Esophagus squamous epithelium (tissue), 5 donors: ENCODE data around the gene OPN4. TPM values are rescaled to one million over a fixed set of nuclear protein-coding genes. Genes with fewer than 3 reads are reported as not detected.
A peak's percentile ranks its signal among the peaks of the same experiment; 100 is the strongest.

Source experiments
- DNase-seq: peaks from one replicate; lab custom pipeline; 2025; lab: John Stamatoyannopoulos, UW
- H3K27ac ChIP-seq, 4 donors: fragments of 200-600 bp; sonication (generic); one replicate each; pipeline ENCODE4 v1.5.1; 2016 to 2019; ENCODE audit warnings: mild to moderate bottlenecking in 1 of 4
- H3K27me3 ChIP-seq, 4 donors: fragments of 200-600 bp; sonication (generic); 1 replicate in 3 of 4; 2 replicates in 1 of 4; pipeline versions ENCODE4 v1.5.1 to v1.6.0; 2017 to 2021; ENCODE audit warnings: antibody characterized with exemption in 1 of 4
- H3K36me3 ChIP-seq, 3 donors: fragments of 200-600 bp; sonication (generic); one replicate each; pipeline ENCODE4 v1.5.1; 2016 to 2019
- H3K4me1 ChIP-seq, 3 donors: fragments of 200-600 bp; sonication (generic); one replicate each; pipeline ENCODE4 v1.5.1; 2017 to 2019
- H3K4me3 ChIP-seq, 4 donors: fragments of 200-600 bp; sonication (generic); 1 replicate in 3 of 4; 2 replicates in 1 of 4; pipeline ENCODE4 v1.5.1; 2016 to 2019; ENCODE audit warnings: mild to moderate bottlenecking in 2 of 4, moderate library complexity in 1 of 4
- H3K9me3 ChIP-seq, 3 donors: fragments of 200-600 bp; sonication (generic); one replicate each; pipeline ENCODE4 v1.5.1; 2016 to 2019
- CTCF ChIP-seq, 6 experiments: fragments of 450-650 bp in 4 of 6; fragments of 200-600 bp in 2 of 6; sonication (generic) in 2 of 6; IDR thresholded peaks; one replicate each; pipeline ENCODE4 v1.5.1; 2016 to 2019; ENCODE audit warnings: antibody characterized with exemption in 6 of 6, mild to moderate bottlenecking in 4 of 6, moderate library complexity in 4 of 6
- POLR2A ChIP-seq, 4 donors: fragments of 450-650 bp; IDR thresholded peaks; one replicate each; pipeline ENCODE4 v1.6.1; 2017; ENCODE audit warnings: antibody characterized with exemption in 4 of 4, mild to moderate bottlenecking in 4 of 4, moderate library complexity in 3 of 4
- WGBS, 2 donors: methylation state at CpG; one replicate each; pipeline ENCODE4 v1.1.5; 2018; 5-methylcytosine and 5-hydroxymethylcytosine counted together
- intact Hi-C: fragments of 100-400 bp; cut with DNase I; formaldehyde crosslinking; loops from one replicate; pipeline ENCODE4 v1.15.0; 2022
- total RNA-seq, 4 donors: library from RNA; depleted of rRNA; stranded (reverse); fragments of >200 nt; gene quantifications; one replicate each; pipeline ENCODE4 v1.1.0, GENCODE V29; 2016
- donor health status: DM: yes; HTN: yes; CAD: no.

Gene OPN4, protein sequence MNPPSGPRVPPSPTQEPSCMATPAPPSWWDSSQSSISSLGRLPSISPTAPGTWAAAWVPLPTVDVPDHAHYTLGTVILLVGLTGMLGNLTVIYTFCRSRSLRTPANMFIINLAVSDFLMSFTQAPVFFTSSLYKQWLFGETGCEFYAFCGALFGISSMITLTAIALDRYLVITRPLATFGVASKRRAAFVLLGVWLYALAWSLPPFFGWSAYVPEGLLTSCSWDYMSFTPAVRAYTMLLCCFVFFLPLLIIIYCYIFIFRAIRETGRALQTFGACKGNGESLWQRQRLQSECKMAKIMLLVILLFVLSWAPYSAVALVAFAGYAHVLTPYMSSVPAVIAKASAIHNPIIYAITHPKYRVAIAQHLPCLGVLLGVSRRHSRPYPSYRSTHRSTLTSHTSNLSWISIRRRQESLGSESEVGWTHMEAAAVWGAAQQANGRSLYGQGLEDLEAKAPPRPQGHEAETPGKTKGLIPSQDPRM
- not detected for total RNA-seq

DNA sequence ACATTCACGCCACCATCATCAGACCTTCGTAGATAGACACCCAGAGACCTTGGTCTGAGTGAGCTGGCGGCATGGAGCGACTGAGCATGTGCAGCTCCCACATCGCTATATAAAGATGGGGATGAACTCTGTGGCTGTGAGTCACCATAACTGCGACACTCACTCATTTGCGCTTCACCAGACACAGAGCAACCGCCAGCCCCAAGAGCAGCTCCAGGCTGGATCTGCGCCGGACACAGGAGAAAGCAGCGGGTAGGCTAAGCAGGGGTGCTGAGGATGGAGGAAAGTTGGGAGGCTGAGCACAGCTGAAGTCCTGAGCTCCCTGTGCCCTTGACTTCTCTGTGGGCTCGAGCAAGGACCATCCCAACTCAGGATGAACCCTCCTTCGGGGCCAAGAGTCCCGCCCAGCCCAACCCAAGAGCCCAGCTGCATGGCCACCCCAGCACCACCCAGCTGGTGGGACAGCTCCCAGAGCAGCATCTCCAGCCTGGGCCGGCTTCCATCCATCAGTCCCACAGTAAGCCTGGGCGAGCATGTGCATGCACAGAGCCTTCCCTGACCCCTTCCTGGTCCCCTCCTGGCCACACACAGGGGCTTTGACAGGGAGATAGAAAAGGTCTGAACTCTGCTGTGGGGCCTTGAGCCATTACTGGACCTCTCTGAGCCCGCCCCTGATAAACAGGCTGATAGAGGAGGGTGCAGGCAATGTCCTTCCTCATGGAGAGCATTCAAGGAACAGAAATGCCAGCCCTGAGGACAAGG is at the start of gene OPN4:
TSS of gene OPN4 (plus strand) at position 137 of the 762 bp plus-strand sequence. CDS start at position 374, 237 bp downstream.
- peaks cover 0 to 37% (median 0%) of the 10 kb centered on the region in 4 donors for H3K27me3 ChIP-seq
- H3K9me3 ChIP-seq = no peaks in the 10 kb centered on the region
- 82 to 85% methylated on average over 5 to 9 of the region's 17 CpGs for WGBS, 2 donors

GRCh38 chr10:86607674-86608073 is 46.7 kb upstream of the OPN4 start:
- Histone ChIP-seq H3K27ac (no peak overlapping the region), H3K9me3 (no peaks in the 10 kb centered on the region), H3K36me3 (no peaks in the 10 kb centered on the region), H3K4me3 (no peak overlapping the region), H3K27me3 (peaks cover 0 to 7% (median 0%) of the 10 kb centered on the region in 4 donors), H3K4me1 (peaks cover 0 to 17% (median 0%) of the 10 kb centered on the region in 3 donors)
- DNase-seq = no peak
- intact Hi-C loops = no loop called here
- no peak for TF ChIP-seq POLR2A (IDR thresholded peaks at IDR 0.05)
- TF ChIP-seq CTCF (IDR thresholded peaks at IDR 0.05) = no peak

More for the DNA sequence above, at the start of gene OPN4:
- intact Hi-C loops = no loop called here
- no peak within 1 kb of the TSS for H3K27ac ChIP-seq
- peaks cover under 1 to 26% (median 2%) of the 10 kb centered on the region in 3 donors for H3K4me1 ChIP-seq
- no peak within 1 kb of the TSS for H3K4me3 ChIP-seq
- no peaks in the 10 kb centered on the region for H3K36me3 ChIP-seq
- DNase-seq = no peak
- TF ChIP-seq POLR2A (IDR thresholded peaks at IDR 0.05) = no peak
- TF ChIP-seq CTCF (IDR thresholded peaks at IDR 0.05) = no peak

DNA sequence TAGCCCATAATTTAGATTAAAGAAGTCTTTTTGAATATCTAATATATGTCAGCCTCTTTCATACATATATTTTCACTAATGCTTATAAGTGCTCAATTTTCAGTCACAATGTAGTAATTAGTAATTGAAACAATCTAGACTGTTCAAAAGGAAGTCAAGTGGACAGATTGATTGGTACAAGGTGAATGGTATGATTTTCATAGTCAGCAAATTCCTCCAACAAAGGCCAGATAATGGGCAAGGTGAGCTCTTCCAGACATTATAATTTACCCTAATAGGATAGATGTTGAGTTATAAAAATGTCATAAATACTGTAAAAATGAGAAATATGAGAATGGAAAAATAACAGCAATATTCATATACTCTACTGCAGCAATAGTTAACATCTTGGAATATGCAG is 44.4 kb upstream of the OPN4 start:
- H3K4me1 ChIP-seq = peaks cover 0 to 35% (median 0%) of the 10 kb centered on the region in 3 donors
- intact Hi-C loops = no loop called here
- TF ChIP-seq CTCF (IDR thresholded peaks at IDR 0.05) = no peak
- no peak for TF ChIP-seq POLR2A (IDR thresholded peaks at IDR 0.05)
- no peak overlapping the region for H3K4me3 ChIP-seq
- no peaks in the 10 kb centered on the region for H3K36me3 ChIP-seq
- no peak overlapping the region for H3K27ac ChIP-seq
- H3K27me3 ChIP-seq = peaks cover 0 to 7% (median 0%) of the 10 kb centered on the region in 4 donors
- no peak for DNase-seq
- H3K9me3 ChIP-seq = no peaks in the 10 kb centered on the region

DNA sequence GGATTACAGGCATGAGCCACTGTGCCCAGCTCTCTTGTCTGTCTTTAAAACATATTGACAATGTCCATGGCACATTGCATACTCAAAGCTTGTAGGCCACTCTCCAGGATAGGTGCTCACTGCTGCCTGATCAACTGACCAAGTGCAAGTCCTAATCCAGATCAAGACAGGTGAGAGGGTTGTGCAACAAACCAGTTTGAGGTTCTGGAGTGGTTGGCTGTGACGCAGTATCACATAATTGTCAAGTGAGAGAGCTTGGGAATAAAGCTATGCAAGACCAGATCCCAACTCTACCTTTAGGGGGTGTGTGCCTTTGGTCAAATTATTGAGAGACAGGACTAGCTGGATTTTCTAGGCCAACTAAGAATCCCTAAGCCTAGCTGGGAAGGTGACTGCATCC is 43.0 kb upstream of the OPN4 start:
- DNase-seq = no peak
- peaks cover 0 to 49% (median 0%) of the 10 kb centered on the region in 3 donors for H3K4me1 ChIP-seq
- peaks cover 0 to 7% (median 0%) of the 10 kb centered on the region in 4 donors for H3K27me3 ChIP-seq
- intact Hi-C loops = no loop called here
- H3K4me3 ChIP-seq = no peak overlapping the region
- TF ChIP-seq POLR2A (IDR thresholded peaks at IDR 0.05) = no peak
- peak in 1 of 6 experiments; percentile 38 for TF ChIP-seq CTCF (IDR thresholded peaks at IDR 0.05)
- H3K9me3 ChIP-seq = no peaks in the 10 kb centered on the region
- WGBS, 2 donors = 89 to 100% methylated on average over 1 of the region's 1 CpG
- H3K27ac ChIP-seq = peak overlapping the region in 3 of 4 donors; percentile 24 to 88 (median 49)
- H3K36me3 ChIP-seq = no peaks in the 10 kb centered on the region
